DLD1 (cell line): ENCODE data around the gene RAI14.

Experiments
- in situ Hi-C: cut with HindIII; loops from 2 replicates; pipeline ENCODE4 v1.10.0; 2017; ENCODE audit warnings: low sequenced_read_pairs

Gene RAI14

GRCh38 chr5:34639852-34640626 is 16.1 kb upstream of the RAI14 start:
- in situ Hi-C loops: no loop called here

DNA sequence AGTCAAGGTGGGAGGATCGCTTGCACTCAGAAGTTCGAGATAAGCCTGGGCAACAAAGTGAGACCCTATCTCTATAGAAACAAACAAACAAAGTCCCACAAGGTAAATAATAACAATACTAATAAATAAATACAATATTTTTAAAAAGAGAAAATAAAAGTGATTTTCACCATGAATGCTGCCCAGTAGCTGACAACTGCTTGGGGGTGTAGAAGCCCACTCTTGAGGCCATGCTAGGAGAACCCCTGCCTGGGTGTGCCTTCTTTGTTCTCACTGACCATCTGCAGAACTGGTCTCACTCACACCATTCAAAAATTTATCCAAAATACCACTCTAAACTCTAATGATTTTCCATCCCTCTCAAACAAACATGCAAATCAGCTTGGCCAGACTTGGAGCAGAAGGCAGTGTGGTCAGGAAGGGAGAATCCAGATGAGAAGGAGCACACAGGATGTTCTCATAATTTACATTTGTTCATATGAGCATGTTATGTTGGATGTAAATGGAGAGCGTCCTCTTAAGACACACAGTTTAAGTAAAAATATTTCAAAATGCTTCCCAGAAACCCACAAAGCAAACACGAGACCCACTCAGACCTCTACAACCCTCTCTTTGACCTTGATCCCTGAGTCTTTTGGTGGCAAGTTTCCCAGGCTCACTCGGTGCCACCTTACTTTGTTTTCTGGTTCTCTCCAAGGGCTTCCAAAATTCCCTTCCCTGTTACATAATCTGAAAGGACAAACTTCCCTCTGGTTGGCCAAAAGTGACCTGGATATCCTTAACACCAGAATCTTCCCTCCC is 7.9 kb upstream of the RAI14 start:
- in situ Hi-C loops: no loop called here

DNA sequence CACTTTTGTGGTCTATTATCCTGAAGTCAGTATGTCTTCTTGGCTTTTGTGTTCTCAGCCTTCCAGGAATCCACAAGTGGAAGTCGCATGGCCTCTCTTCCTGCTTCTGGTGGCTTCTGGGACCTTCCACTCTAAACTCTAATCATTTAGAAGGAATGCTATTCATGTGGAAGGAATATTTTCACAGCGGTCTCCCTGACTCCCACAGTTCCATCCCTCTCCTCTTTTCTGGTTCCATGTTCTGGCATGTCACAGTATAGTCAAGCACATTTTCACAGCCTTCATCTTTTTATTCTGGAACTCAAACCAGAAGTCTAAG is 7.3 kb upstream of the RAI14 start:
- in situ Hi-C loops: no loop called here

DNA sequence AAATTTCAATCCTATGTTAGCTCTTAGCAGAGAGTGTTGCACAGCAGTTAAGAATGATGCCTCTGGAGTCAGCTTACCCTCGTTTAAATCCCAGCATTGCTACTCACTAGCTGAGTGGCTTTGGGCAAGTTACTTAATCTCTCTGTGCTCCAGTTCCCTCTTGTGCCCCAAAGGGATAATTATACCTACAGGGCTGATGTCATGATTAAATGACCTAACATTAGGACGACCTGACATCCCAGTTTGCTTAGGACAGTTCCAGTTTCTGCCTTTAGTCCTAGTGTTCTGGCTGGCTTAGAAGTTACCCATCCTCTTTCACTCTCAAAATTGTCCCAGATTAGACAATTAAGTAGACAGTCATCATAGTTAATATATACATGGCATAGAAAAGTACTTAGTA is 4.3 kb upstream of the RAI14 start:
- in situ Hi-C loops: no loop called here

- in situ Hi-C loops: no loop called here
Observed at GRCh38 chr5:34652466-34652865, 3.7 kb upstream of the RAI14 start.

GRCh38 chr5:34652914-34653313 is 3.2 kb upstream of the RAI14 start:
- in situ Hi-C loops: no loop called here

- in situ Hi-C loops: no loop called here
Observed at GRCh38 chr5:34653708-34654107, 2.4 kb upstream of the RAI14 start.

GRCh38 chr5:34655354-34655991 is 655 bp upstream of the RAI14 start:
- in situ Hi-C loops: no loop called here

DNA sequence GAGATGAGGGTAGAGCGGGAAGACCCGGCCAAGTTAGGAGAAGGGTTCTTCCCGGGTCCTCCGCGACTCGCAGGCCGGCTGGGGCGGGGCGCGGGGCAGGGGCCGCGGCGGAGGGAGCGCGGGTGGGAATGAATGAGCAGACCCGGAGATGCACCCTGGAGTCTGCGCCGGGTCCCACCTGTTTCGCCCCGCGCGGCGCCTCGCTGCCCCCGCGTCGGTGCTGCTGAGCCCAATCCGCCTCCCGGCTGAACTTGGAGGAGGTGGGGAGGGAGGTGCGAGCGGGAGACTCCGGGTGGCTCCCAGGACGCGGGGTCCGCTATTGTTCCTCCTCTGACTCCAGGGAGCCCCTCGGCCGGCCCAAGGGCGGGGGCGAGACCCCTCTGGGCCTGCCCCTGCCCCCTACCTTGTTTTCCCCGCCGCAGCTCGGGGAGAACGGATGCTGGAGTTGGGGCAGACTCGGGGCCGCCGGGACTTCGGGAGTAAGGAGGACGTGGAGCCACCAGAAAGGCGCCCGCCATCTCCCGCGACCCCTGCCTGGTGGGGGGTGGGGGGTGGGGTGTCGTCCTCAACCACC is 659 bp downstream of the RAI14 start:
- in situ Hi-C loops: no loop called here

DNA sequence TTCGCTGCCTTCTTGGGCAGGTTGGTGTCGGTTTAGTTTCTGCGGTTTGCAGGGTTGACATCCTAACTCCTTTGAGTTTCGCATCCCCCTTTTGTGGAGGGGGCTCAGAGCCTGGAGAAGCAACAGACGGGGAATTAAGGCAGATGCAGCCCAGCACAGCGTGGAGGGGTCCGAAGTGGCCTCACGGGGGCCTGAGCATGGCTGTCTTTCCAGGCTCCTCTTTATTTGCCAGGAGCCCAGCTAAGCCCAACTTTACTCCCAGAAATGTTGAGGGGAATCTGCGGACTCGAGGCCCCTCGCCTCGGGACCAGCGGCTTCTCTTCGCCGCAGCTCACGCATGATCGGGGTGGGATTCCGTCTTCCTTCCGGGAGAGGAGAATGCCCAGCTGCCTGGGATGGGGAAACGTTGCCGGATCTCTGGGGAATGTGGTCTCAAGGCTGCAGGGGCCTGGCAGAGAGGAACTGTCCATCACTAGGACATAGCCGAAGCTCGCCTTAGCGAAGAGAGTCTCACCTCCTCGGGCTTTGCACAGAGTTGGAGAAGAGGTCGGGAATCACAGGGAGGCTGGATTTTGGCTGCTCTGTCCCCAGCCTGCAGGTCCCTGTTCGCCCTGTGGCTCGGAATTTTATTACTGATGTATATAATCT is 1.3 kb downstream of the RAI14 start:
- in situ Hi-C loops: no loop called here

DNA sequence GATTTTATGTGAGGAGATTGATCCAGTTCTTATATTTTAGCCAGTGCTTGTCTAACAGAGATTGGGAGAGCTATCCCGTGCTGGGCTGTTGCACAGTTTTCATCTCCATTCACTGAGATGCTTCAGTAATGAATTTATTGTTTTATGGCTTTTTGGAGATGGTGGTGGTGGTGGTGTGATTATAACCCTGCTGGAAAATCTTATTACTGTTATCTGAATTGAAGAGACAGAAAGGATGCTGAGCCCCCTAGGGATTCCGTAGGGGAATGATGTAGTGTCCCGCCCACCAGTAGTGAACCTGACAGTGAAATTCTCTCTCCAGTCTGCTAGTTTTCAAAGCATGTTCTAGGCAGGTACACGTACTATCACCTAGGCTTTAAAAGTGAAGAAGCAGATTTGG is 1.9 kb downstream of the RAI14 start:
- in situ Hi-C loops: no loop called here

GRCh38 chr5:34659168-34659567 is 3.0 kb downstream of the RAI14 start:
- in situ Hi-C loops: no loop called here

GRCh38 chr5:34660444-34660843 is 4.3 kb downstream of the RAI14 start:
- in situ Hi-C loops: no loop called here

- in situ Hi-C loops: no loop called here
Observed at GRCh38 chr5:34663771-34664496, 7.8 kb downstream of the RAI14 start.

DNA sequence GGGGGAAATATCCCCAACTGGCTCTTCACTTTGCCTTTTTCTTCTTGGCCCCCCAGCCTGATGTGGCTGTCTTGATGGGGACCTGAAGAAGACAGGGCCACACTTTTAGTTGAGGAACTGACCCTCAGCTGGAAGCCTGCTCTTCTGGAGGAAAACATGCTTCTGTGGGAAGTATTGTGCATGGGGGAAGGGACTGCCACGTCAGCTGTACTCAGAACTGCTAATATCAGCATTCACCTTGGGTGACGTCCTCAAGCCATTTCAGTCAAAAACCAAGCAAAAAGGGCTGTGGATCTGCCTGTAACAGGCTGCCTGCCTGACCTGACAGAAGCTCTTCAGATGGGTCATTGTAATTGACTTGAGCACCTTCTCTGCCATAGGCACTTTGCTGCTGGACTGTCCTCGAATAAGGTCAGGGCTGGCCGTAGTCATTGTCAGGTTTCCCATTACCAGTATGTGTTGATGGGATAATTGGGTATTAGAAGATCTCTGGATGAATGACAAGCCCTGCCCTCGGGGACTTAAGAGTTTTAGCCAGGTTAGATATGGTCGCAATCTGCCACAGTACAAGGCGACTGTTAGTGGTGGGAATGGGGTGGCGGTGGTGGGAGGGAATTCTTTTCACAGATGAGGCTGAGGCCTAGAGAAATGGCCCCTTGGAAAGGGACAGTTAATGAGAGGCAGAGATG is 10.4 kb downstream of the RAI14 start:
- in situ Hi-C loops: no loop called here

GRCh38 chr5:34667705-34668104 is 11.6 kb downstream of the RAI14 start:
- in situ Hi-C loops: no loop called here

- in situ Hi-C loops: no loop called here
Observed at GRCh38 chr5:34669931-34670516, 13.9 kb downstream of the RAI14 start.

DNA sequence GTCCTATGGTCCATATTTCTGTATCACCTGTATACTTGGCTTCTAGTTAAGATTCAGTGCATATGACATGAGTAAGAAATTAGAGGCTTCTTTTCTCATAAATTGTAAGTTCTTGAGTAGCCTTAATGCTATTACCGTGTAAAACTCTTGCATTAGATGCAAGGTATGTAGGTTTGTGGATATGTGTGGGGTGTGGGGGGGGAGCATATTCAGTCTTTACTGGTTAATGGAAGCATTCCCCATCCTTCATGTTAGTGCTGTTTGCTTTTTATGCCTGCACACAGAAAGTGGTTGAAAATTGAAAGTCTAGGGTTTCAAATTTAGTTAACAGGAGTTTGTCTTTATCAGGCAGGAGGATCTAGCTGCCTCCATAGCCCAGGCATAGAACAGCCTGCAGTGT is 16.1 kb downstream of the RAI14 start:
- in situ Hi-C loops: no loop called here

GRCh38 chr5:34673463-34674125 is 17.5 kb downstream of the RAI14 start:
- in situ Hi-C loops: no loop called here
